Upper lobe of right lung (tissue), 1 donor: ENCODE measurements around the gene PRKCE. TPM values are rescaled to one million over a fixed set of nuclear protein-coding genes. Genes with fewer than 3 reads are reported as not detected.

Experiments
- ATAC-seq: fragments of 200-7000 bp; cut with Tn5 transposase; one replicate; pipeline ENCODE4 v1.9.1; 2020; ENCODE audit warnings: mild to moderate bottlenecking, moderate library complexity
- DNase-seq: peaks from one replicate; pipeline ENCODE4 v3.0.0-alpha.2; 2020
- H3K27ac ChIP-seq: fragments of 200-600 bp; one replicate; pipeline ENCODE4 v1.8.0; 2022
- H3K27me3 ChIP-seq: fragments of 200-600 bp; one replicate; pipeline ENCODE4 v1.8.0; 2022; ENCODE audit warnings: mild to moderate bottlenecking
- H3K36me3 ChIP-seq: fragments of 200-600 bp; one replicate; pipeline ENCODE4 v1.8.0; 2022
- H3K4me1 ChIP-seq: fragments of 200-600 bp; one replicate; pipeline ENCODE4 v1.8.0; 2022
- H3K4me3 ChIP-seq: fragments of 200-600 bp; one replicate; pipeline ENCODE4 v1.8.0; 2022; ENCODE audit warnings: mild to moderate bottlenecking
- H3K9me3 ChIP-seq: fragments of 200-600 bp; one replicate; pipeline ENCODE4 v1.8.0; 2022
- intact Hi-C: fragments of 100-400 bp; cut with DNase I; formaldehyde crosslinking; loops from one replicate; pipeline ENCODE4 v1.11.0; 2022
- total RNA-seq: library from RNA; stranded (reverse); fragmentation: NEBNext Ultra II Directional; extraction: Animal tissue kit (Norgen Biotek cat#: 25700); gene quantifications from one replicate; pipeline ENCODE4 v1.2.1, GENCODE V29; 2021
- TF ChIP-seq, protein P1 (sequence below): fragments of 200-600 bp; IDR thresholded peaks from one replicate; pipeline ENCODE4 v1.8.0; 2022; ENCODE audit warnings: antibody characterized with exemption
- donor health status: DM: no; HTN: yes; CAD: no; lungs with severe emphysema.

Gene PRKCE
- total RNA-seq, 1 donor from 2014 or later = 65.6 TPM

DNA sequence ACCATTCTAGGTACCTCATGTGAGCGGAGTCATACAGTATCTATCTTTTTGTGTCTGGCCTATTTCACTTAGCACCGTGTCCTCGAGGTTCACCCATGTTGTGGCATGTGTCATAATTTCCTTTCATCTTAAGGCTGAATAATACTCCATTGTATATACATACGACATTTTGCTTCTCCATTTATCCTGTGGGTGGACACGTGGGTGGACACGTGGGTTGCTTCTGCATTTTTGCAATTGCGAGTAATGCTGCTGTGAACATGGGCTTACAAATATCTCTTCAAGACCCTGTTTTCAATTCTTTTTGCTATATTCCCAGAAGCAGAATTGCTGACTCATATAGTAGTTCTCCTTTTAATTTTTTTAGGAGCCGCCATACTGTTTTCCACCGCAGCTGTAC lies 402.1 kb downstream of the PRKCE start:
- Histone ChIP-seq H3K4me1 (no peaks in the 10 kb centered on the region), H3K4me3 (no peak overlapping the region), H3K9me3 (no peaks in the 10 kb centered on the region), H3K27me3 (no peaks in the 10 kb centered on the region), H3K27ac (no peak overlapping the region), H3K36me3 (no peaks in the 10 kb centered on the region)
- intact Hi-C loops = no loop called here
- peak; percentile 68 for ATAC-seq
- no peak for DNase-seq
- TF ChIP-seq, protein P1, sequence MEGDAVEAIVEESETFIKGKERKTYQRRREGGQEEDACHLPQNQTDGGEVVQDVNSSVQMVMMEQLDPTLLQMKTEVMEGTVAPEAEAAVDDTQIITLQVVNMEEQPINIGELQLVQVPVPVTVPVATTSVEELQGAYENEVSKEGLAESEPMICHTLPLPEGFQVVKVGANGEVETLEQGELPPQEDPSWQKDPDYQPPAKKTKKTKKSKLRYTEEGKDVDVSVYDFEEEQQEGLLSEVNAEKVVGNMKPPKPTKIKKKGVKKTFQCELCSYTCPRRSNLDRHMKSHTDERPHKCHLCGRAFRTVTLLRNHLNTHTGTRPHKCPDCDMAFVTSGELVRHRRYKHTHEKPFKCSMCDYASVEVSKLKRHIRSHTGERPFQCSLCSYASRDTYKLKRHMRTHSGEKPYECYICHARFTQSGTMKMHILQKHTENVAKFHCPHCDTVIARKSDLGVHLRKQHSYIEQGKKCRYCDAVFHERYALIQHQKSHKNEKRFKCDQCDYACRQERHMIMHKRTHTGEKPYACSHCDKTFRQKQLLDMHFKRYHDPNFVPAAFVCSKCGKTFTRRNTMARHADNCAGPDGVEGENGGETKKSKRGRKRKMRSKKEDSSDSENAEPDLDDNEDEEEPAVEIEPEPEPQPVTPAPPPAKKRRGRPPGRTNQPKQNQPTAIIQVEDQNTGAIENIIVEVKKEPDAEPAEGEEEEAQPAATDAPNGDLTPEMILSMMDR = no peak

DNA sequence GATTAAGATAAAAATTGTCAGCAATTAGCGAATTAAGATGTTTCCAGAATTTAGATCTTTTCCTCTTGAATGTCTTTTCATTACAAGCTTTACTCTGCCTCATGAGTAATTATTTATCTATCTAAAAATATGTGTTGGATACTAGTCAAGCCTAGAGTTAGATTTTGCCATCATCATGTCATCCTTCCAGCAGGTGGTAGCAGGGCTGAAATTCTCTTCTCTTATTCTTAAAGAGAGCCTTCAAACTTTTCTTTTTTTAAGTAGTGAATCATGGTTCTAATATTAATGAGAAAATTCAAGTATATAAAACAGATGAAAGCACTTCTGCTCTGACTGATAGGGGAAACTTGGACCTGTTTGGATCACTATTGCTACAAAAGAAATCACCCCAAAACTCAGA lies 405.1 kb downstream of the PRKCE start:
- Histone ChIP-seq H3K4me1 (no peaks in the 10 kb centered on the region), H3K36me3 (no peaks in the 10 kb centered on the region), H3K4me3 (no peak overlapping the region), H3K9me3 (no peaks in the 10 kb centered on the region), H3K27me3 (no peaks in the 10 kb centered on the region), H3K27ac (peak overlapping the region; percentile 1)
- intact Hi-C loops = no loop called here
- TF ChIP-seq, protein P1 = no peak
- DNase-seq (no peak), ATAC-seq (no peak)

DNA sequence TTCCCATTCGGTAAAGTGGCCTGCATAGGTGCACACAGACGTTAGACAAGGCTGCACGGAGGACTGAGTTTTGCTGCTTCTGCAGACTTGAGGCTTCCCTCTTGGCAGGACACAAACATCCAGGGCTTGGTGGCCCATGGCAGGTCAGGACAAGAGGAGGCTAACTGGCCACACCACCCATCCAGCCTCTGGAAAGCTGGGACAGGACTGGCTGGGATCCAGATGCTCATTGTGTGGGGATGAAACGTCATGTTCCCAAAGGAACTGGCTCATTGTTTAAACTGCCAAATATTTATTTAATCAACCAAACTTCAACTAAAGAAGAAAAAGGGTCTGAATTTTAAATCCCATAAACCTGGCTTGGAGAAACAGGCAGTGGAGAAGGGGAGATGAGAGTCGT lies 406.7 kb downstream of the PRKCE start:
- H3K4me3 ChIP-seq = no peak overlapping the region
- DNase-seq (no peak), ATAC-seq (peak; percentile 38)
- TF ChIP-seq, protein P1 = no peak
- H3K27ac ChIP-seq = peak overlapping the region; percentile 63
- H3K9me3 ChIP-seq = no peaks in the 10 kb centered on the region
- no peaks in the 10 kb centered on the region for H3K36me3 ChIP-seq
- peaks cover 6% of the 10 kb centered on the region for H3K4me1 ChIP-seq
- H3K27me3 ChIP-seq = no peaks in the 10 kb centered on the region
- intact Hi-C loops = no loop called here

DNA sequence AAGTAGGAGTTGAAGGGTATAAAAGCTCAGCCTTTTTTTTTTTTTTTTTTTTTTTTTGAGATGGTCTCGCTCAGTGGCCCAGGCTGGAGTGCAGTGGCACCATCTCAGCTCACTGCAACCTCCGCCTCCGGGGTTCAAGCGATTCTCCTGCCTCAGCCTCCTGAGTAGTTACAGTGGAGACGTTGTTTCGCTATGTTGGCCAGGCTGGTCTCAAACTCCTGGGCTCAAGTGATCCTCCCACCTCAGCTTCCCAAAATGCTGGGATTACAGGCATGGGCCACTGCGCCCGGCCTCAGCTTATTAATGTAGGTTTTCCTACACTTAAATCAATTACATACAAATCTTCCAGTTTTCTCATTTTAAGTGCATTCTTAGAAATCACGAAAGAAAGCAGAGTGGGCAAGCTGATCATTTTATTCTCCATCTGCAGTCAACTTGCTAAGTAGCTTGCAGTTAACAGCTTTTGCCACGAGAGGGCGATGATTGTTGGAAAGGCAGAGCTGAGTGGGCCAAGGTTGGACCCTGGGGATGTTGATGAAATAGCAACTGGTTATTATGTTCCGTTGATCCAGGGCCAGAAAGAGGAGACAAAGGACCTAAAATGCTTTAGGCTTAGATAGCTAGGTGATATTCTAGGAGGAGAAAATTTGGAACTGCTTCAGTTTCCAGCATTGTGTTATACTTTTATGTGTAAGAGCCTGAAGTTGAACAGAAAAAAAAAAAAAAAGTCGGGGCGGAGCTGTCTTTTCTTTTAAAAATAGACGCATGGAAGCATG lies 411.4 kb downstream of the PRKCE start:
- Histone ChIP-seq H3K4me3 (no peak overlapping the region), H3K4me1 (peaks cover 17% of the 10 kb centered on the region), H3K27ac (peak overlapping the region; percentile 17), H3K36me3 (no peaks in the 10 kb centered on the region), H3K27me3 (no peaks in the 10 kb centered on the region), H3K9me3 (no peaks in the 10 kb centered on the region)
- TF ChIP-seq, protein P1 = peak; percentile 91
- peak; percentile 70 for DNase-seq
- ATAC-seq = peak; percentile 90
- intact Hi-C loops = no loop called here

DNA sequence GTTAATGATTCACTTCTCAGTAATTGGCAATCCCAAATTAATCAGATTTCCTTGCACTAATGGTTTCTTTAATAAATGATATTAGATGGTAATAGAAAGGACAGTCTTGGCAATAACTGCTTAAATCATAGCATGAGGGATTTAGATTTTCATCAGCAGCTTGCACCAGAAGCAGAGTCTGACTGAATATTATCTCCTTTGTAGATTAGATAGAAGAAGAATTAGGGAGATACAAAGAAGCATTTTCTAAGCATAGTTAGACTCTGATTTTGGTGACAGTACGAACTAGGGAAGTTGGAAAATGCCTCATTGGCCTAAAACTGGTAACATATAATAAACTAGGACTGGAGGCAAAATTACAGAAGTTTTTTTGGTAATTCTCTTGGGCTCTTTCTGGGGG lies 412.9 kb downstream of the PRKCE start:
- TF ChIP-seq, protein P1 = no peak
- H3K9me3 ChIP-seq = no peaks in the 10 kb centered on the region
- H3K27ac ChIP-seq = no peak overlapping the region
- H3K4me1 ChIP-seq = peaks cover 18% of the 10 kb centered on the region
- no peak overlapping the region for H3K4me3 ChIP-seq
- no peaks in the 10 kb centered on the region for H3K36me3 ChIP-seq
- intact Hi-C loops = no loop called here
- DNase-seq (no peak), ATAC-seq (no peak)
- no peaks in the 10 kb centered on the region for H3K27me3 ChIP-seq
